Cardiac fibroblast (primary cell): ENCODE data around the gene SOX8.

Experiments used
- DNase-seq, 2 donors: peaks; one replicate each; pipeline versions ENCODE4 v3.0.0 to v3.0.0-alpha.2; 2010; ENCODE audit warnings: low read depth in 2 of 2
- H3K4me3 ChIP-seq, 2 donors: replicated peaks in 1 of 2; 1 replicate in 1 of 2; 2 replicates in 1 of 2; pipeline ENCODE4 v1.5.1; 2011; ENCODE audit warnings: low read depth in 2 of 2, low read length in 2 of 2, mild to moderate bottlenecking in 2 of 2, moderate library complexity in 1 of 2
- CTCF ChIP-seq: IDR thresholded peaks from one replicate; pipeline ENCODE4 v1.5.1; 2011; ENCODE audit warnings: low read depth, mild to moderate bottlenecking, low read length, inconsistent platforms

The SOX8 gene

GRCh38 chr16:937723-938122, 43.8 kb upstream of the SOX8 start:
- no peak for DNase-seq
- no peak overlapping the region for H3K4me3 ChIP-seq
- no peak for TF ChIP-seq CTCF

GRCh38 chr16:938136-938535, 43.4 kb upstream of the SOX8 start:
- no peak overlapping the region for H3K4me3 ChIP-seq
- DNase-seq = no peak
- no peak for TF ChIP-seq CTCF

GRCh38 chr16:938752-939151, 42.8 kb upstream of the SOX8 start:
- no peak overlapping the region for H3K4me3 ChIP-seq
- TF ChIP-seq CTCF = no peak
- DNase-seq = no peak

- TF ChIP-seq CTCF = no peak
- DNase-seq = no peak
- no peak overlapping the region for H3K4me3 ChIP-seq
These were observed 42.3 kb upstream of the SOX8 start for GRCh38 chr16:939311-939710.

DNA sequence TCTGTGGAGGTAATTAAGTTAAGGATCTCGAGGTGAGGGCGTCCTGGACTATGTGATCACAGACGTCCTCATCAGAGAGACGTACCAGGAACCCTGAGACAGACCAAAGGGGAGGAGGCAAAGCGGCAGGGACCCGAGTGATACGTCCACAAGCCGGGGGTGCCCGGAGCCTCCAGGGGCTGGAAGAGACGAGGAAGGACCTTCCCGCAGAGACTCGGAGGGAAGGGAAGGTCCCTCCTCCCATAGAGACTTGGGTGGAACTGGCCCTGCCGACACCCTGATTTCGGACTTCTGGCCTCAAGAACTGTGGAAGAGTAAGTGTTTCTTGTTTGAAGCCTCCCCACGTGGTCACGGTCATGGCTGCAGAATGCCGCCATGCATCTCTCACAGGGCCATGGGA, 41.6 kb upstream of the SOX8 start:
- no peak for DNase-seq
- H3K4me3 ChIP-seq = no peak overlapping the region
- no peak for TF ChIP-seq CTCF

DNA sequence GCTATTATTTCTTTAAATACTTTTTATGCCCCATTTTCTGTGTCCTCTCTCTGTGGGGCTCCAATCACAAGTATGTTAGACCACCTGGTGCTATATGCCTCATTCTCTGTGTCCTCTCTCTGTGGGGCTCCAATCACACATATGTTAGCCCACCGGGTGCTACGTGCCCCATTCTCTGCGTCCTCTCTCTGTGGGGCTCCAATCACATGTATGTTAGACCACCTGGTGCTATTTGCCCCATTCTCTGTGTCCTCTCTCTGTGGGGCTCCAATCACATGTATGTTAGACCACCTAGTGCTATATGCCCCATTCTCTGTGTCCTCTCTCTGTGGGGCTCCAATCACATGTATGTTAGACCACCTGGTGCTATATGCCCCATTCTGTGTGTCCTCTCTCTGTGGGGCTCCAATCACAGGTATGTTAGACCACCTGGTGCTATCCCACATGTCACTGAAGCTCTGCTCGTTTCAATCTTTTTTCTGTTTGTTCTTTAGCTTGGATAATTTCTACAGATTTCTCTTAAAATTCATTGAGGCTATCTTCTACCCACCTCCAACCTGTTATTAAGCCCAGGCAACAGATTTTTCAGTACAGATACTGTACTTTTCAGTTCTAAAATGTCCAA, 39.0 kb upstream of the SOX8 start:
- no peak overlapping the region for H3K4me3 ChIP-seq
- DNase-seq = no peak
- no peak for TF ChIP-seq CTCF

DNA sequence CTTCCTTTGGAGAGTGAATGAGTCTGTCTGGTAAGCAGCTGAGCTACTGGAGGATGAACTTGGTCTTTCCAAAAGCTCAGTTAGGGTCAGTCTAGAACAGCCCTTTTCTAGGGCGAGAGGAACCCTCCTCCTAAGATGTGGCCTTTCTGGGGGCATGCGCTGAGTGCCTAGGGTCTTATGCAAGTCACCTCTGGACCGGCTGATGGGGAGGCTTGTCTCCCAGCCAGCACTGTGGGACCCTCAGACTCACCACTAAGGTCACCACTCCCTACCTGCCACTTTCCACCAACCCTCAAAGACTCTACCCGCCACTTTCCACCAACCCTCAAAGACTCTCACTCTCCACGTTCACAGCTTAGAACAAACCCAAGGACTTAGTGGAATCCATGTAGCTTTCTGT, 37.6 kb upstream of the SOX8 start:
- no peak for DNase-seq
- no peak overlapping the region for H3K4me3 ChIP-seq
- no peak for TF ChIP-seq CTCF
